Germinal center (tissue), 1 donor: ENCODE results near the gene ABLIM2.

Experiments used
- DNase-seq: peaks from one replicate; pipeline ENCODE4 v3.0.0; 2012; ENCODE audit warnings: mixed read lengths, low spot score

ABLIM2 gene

DNA sequence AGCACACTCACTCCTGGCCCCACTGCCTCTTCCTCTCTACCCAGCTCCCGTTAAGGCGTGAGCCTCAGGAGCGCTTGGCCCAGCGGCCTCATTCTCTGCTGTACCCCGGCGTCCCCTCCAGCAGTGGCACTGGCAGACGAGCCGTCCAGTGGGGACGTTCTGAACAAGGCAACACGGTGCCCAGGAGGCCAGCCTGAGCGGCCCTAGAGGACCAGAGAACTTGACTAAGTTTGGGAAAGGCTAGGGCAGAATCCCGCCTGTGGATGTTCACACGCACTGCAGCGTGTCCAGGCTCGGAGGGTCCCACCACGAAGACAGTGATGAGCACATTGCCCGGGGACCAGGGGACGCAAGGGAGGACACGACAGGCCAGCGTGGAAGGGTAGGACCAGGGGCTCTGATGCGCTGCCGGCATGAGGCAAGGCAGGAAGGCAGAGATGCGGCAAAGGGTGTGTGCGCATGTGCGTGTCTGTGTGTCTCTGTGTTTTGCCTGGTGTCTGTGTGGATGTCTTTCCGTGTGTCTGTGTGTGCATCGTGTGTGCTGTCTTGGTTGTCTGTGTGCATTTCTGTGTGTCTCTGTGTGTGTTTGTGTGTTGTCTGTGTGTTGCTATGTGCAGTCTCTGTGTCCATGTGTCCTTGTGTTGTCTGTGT is 89.4 kb downstream of the ABLIM2 start:
- DNase-seq, result no peak

DNA sequence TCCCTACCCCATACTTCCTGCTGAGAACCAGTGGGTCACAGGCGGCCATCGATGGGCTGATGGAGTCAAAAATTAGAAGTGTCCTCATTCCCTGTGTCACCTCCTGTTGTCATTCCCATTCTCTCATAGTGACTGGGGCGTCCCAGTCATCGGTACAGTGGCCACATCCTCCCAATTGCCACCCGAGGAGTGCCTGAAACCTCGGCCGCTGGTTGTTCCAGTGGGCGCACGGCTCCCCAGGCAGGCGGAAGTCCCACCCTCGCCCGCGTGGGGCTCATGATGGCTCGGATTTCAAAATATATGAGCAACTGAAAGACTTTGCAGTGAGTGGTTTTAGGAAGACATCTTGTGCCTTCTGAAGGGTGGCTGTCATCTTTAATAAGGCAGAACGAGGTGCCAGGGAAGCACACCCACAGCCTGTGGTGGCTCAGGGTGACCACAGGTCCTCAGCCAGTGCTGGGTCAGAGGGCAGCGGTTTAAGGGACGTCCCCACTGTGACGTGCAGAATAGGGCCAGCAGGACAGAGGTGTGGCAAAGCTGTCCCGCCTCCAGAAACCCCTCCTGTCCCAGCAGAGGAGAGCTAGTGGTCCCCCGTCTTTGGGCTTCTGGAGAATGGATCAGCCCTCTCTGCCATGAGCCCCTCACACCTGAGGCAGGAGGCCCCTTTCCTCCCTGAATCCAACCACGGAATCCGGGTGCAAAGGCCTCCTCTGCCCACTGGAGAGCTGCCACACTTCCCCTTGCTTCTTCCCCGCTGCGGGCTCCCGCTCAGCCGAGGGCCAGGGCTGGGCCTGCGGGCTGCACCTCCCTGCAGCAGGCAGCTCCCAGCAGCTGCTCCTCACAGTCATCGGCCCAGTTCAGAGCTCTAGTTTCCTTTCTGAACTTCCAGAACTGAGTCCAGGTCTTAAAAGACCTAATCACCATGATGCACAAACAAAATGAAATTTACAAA is 90.4 kb downstream of the ABLIM2 start:
- DNase-seq, result no peak

DNA sequence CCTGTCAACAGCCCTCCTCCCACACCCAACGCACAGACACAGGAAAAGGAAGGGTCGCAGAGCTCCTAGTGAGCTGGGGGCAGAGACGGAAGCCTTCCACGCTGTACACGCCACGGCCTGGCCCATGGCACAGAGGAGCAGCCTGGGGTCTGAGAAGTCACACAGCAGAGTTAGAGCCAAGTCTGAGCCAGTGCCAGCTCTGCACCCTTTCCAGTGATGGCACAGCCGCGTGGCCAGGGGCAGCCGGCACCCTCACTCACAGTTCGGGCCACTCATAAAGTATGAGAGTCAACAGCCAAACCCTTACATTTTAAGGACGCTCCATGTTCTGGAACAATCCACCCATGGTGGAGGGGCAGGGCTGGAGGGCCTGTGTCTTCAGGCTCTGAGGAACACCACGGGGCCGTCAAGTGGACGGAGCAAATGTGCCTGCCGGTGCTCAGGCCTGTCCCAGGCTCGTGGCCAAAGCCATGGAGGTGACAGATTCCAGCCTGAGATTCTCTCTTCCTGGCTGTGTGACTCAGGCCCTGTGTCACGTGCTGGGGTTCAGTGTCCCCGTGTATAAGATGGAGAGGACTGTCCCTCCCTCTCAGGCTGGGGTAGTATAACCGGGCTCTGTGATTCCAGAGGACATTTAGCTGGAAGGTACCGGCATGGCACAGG is 91.2 kb downstream of the ABLIM2 start:
- no peak for DNase-seq

DNA sequence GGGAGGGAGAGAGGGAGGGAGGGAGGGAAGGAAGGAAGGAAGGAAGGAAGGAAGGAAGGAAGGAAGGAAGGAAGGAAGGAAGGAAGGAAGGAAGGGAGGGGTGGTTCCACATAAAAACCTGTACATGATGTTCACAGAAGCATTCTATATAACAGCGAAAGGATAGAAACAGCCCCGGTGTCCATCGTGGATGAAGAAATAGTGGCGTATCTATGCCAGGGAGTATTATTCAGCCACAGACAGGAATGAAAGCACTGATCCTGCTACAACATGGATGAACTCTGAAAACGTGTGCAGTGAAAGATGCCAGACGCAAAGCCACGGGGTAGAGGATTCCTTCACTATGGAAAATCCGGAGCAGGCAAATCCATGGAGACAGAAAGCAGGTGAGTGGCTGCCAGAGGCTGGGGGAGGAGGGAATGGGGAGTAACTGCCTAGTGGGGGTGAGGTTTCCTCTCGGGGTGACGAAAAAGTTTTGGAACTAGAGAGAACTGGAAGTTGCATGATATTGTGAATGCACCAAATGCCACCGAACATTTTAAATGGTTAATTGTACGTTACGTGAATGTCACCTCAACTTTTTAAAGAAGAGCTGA is 92.2 kb downstream of the ABLIM2 start:
- DNase-seq, result no peak

DNA sequence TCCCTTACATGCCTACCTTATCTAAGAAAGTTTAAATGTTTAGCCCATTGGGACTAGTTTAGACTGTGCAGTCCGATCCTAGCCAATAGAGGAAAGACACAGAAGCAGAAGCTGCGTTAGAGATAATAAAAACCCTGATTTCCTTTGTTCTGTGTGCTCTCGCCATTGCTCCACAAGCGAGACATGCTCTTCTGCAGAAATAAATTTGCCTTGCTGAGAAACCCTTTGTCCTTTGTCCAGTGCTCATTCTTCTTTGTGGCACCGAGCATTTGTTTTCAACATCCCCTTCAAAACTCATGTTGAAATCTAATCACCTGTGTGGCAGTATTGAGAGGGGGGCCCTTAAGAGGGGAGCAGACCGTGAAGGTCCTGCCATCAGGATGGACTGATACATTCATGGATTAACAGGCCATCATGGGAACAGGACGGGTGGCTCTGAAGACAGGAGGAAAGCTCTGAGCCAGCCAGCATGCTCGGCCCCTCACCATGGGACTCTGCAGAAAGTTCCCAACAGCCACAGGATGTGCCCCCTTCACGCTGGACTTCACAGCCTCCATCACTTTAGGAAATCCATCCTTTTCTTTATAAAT is 94.5 kb downstream of the ABLIM2 start:
- DNase-seq, result no peak

DNA sequence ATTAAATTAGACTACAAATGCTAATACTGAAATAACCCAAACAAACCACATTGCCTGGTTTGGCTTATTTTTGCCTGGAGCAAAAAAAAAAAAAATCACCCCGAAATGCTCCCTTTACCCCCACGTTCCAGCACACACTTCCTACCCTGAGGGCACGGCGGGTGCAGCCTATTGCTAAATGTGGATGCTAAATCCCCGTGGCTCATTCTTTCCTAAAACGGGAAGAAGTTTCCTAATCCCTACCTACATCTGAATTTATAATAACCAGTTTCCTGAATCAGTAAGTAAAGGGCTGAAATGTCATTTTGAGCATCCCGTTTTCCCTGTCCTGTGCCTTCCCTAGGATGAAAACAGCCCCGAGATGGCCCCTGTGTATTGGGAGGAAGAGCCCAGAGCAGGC is 97.0 kb downstream of the ABLIM2 start:
- no peak for DNase-seq

DNA sequence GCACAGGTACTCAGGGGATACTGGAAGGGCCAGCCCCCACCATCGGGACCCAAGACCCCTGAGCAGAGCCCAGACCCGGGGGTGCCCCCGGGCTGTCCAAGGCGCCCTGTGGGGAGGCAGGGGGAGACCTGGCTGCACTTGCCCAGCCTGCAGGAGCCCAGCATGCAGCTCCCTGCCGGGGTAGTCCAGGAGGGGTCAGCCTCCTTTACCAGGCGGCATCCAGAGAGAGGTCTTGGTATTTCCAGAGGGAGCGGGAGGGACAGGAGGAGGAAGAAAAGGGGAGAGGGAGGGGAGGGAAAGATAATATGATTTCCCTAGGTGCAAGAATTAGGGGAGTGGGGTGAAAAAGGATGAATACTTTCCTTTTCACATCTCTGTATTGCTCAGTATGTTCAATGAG is 97.5 kb downstream of the ABLIM2 start:
- DNase-seq, result no peak

GRCh38 chr4:8060632-8061031 is 98.0 kb downstream of the ABLIM2 start:
- DNase-seq, result no peak

DNA sequence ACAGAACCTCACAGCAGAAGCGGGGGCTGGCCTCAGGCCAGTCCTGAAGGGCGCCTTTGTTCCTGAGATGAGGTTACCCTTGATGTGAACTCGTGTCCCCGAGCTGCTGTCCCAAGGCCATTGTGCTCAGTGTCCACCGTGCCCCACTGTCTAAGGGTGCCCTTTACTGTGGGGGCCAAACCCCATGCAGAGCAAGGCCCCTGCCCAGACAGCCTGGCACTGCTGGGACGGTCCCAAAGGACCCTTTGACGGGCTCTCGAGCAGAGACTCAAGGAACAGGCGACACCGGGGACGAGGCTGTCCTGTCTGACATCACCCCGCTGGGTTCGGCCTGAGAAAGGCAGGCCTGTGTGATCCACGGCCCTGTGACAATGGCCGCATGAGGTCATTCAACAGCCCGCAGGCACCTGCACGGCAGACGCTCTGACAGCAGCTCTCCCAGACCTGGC is 100.6 kb downstream of the ABLIM2 start:
- DNase-seq, result no peak

- DNase-seq, result no peak
Measured at GRCh38 chr4:8055206-8055605, 103.4 kb downstream of the ABLIM2 start.

GRCh38 chr4:8053688-8054449 is 104.7 kb downstream of the ABLIM2 start:
- no peak for DNase-seq

DNA sequence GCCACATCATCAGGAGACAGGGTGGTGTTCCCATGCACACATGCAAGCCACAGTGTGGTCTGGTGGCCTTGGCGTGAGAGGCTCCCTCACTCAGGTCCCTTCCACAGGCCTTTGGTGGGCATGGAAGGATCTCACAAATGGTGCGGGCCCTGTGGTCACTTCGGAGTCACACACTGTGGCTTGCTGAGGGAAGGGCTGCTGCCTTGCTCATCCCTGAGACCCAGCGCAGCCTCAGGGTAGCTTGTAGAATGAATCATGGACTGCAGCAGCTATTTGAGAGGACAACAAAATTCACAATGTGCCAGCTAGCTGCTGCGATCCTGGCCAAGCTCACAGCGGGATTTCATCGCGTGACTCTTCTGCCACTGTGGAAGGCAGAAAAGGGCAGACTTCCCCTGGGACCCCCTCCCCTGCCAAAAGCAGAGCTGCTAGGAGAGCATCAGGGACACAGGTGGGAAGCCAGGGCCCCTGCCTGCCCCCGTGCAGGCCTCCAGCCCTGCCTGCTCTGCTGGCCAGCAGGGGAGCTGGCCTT is 106.4 kb downstream of the ABLIM2 start:
- no peak for DNase-seq

DNA sequence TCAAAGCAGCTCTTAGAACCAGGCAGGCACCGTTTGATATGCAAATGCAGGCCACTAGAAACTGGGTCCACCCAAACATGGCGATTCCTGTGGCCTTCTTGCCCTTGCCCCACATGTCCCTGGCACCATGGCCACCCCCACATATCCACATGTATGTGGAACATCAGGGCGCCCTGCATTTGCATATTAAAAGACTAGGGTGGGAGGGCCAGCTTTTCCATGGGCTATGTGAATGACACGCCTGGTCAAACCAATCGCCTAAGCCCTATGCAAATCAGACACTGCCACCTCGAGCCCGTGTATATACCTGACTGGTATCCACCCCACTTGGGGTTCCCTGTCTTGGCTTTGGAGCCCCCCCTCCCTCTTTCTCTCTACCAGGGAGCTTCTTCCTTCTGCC is 107.0 kb downstream of the ABLIM2 start:
- DNase-seq, result no peak

DNA sequence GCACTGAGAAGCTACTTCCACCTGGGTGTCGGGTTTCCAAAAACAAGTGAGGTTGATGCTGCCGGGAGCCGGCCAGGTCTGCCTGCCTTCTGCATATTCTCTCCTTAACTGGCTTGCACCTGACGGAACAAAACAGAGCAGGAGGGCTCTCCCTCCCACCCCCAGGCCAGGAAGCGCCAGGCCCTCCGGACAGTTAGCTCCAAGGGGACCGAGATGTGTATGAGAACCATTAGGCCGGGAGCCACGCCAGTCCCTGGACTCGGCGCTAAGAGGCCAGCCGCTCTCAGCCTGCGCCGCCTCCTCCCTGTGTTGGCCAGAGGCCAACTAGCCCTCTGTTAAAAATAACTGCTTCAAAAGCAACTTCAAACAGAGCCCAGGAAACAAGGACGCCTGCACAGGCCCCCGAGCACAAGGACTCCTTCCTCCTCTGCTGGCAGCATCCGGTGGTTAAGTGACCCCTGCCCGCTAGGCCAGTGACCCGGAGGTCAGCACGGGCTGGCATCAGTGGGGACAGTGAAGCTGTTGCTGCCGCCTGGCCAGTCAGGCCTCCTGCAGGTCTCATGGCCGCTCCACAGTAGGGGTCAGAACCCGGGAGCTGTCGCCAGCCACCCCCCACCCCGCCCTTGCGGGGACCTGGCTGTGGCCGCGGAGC is 107.9 kb downstream of the ABLIM2 start:
- no peak for DNase-seq

DNA sequence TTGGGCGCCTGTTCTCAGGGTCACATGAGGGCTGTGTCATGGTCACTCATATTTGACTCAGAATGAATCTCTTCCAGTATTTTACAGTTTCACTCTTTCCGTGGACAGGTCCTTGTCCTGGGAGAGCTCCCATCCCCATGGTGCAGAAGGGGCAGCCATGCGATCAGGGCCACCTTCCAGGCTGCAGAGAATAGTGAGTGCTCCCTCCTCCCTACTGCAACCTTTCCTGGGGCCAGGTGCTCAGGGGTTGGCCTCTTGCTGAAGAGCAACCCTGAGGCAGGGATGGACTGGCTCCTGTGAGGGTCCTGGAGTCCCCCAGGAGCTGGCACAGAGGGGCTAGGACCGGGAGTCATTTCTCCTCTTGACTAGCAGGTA is 108.4 kb downstream of the ABLIM2 start:
- no peak for DNase-seq

GRCh38 chr4:8048856-8049676 is 109.5 kb downstream of the ABLIM2 start:
- no peak for DNase-seq

DNA sequence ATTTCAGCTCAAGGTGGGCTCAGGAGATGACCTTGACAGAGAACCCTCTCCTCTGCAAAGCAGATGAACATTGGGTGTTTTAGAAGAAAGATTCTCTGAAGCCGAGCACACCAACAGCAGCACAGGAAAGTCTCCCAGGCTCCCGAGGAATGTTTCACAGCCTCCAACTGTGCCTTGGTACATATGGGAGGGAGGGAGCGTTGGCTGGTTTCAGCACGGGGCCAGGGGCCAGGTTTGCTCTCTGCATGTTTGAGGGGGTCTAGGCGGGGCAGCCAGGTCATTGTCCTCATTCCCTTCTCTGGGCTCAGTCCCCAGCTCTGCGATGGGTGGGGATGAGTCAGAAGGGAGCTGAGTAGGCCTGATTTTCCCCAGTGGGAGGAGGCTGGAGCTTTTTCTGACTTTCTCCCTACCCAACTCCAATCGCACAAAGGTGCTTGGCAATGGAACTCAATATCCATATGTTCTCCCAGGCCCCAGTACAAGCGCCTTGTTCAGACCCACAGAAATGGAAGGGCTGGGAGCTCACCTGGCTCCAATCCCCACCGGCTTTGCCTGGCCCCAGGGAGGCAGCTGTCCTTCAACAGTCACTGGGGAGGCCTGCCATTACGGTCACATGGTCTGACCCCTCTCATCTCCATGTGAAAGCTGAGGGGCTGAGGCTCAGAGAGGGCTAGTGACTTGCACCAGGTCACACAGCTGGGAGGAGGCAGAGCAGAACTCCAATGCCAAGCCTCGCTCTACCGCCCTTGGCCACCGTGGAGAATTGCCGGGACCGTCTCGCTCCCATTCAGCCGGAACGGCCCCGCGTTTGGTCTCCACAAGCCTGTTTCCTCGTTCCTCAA is 110.6 kb downstream of the ABLIM2 start:
- no peak for DNase-seq

GRCh38 chr4:8046925-8047541 is 111.6 kb downstream of the ABLIM2 start:
- no peak for DNase-seq
